Stimulated activated naive B cell treated with anti-CD40 and anti-IgM and Interleukin-4, amounts not matched to agents 10 μg/mL and 1 μg/mL and 100 μg/mL, for 72 hours (primary cell): Measurements from ENCODE around the gene WBP11.
"Not testable (repeated sequence)": the region's sequence is repeated elsewhere in the genome, so short reads cannot be mapped to it uniquely, and the experiment has no call there.

Experiments
- ATAC-seq, 2 donors: fragments of 150-1000 bp; cut with Tn5 transposase; replicated peaks; 2 replicates each; pipeline ENCODE4 v1.10.0; 2021; ENCODE audit warnings: moderate library complexity in 1 of 2
- DNase-seq: peaks from one replicate; pipeline ENCODE4 v3.0.0; 2021
- H3K27ac Mint-ChIP-seq: one replicate; pipeline ENCODE4 v1.8.0; 2022; ENCODE audit warnings: mild to moderate bottlenecking, mixed read lengths
- H3K27me3 Mint-ChIP-seq, 2 donors: one replicate each; pipeline ENCODE4 v1.8.0; 2022; ENCODE audit warnings: mixed read lengths in 2 of 2
- H3K36me3 Mint-ChIP-seq, 2 donors: one replicate each; pipeline ENCODE4 v1.8.0; 2022; ENCODE audit warnings: mixed read lengths in 2 of 2, mild to moderate bottlenecking in 1 of 2
- H3K4me1 Mint-ChIP-seq, 2 donors: one replicate each; pipeline ENCODE4 v1.8.0; 2022; ENCODE audit warnings: mixed read lengths in 2 of 2, mild to moderate bottlenecking in 1 of 2
- H3K4me3 Mint-ChIP-seq, 2 donors: one replicate each; pipeline ENCODE4 v1.8.0; 2022; ENCODE audit warnings: mild to moderate bottlenecking in 2 of 2, mixed read lengths in 2 of 2, moderate library complexity in 1 of 2
- H3K9me3 Mint-ChIP-seq, 2 donors: one replicate each; pipeline ENCODE4 v1.8.0; 2022; ENCODE audit warnings: mixed read lengths in 2 of 2, mild to moderate bottlenecking in 1 of 2

WBP11 gene

GRCh38 chr12:14773685-14774073, 29.6 kb downstream of the WBP11 start:
- Mint-ChIP-seq H3K4me3 (peak overlapping the region; percentile 95 to 97), H3K36me3 (peaks cover 20 to 30% of the 10 kb centered on the region in 2 donors), H3K4me1 (peaks cover 32 to 57% of the 10 kb centered on the region in 2 donors), H3K27me3 (peaks cover 0 to 3% of the 10 kb centered on the region in 2 donors), H3K9me3 (no peaks in the 10 kb centered on the region), H3K27ac (peak overlapping the region; percentile 96)
- no peak for DNase-seq
- peak; percentile 6 for ATAC-seq

GRCh38 chr12:14772946-14773345, 30.3 kb downstream of the WBP11 start:
- H3K4me3 Mint-ChIP-seq: no peak overlapping the region
- H3K36me3 Mint-ChIP-seq: peaks cover 21 to 32% of the 10 kb centered on the region in 2 donors
- no peaks in the 10 kb centered on the region for H3K9me3 Mint-ChIP-seq
- ATAC-seq: no peak
- DNase-seq: no peak
- peaks cover 32 to 59% of the 10 kb centered on the region in 2 donors for H3K4me1 Mint-ChIP-seq
- H3K27ac Mint-ChIP-seq: no peak overlapping the region
- peaks cover 0 to 3% of the 10 kb centered on the region in 2 donors for H3K27me3 Mint-ChIP-seq

GRCh38 chr12:14771651-14772137, 31.6 kb downstream of the WBP11 start:
- Mint-ChIP-seq H3K9me3 (no peaks in the 10 kb centered on the region), H3K36me3 (peaks cover 33 to 44% of the 10 kb centered on the region in 2 donors), H3K27ac (peak overlapping the region; percentile 99), H3K27me3 (peaks cover 0 to 3% of the 10 kb centered on the region in 2 donors), H3K4me1 (peaks cover 38 to 70% of the 10 kb centered on the region in 2 donors), H3K4me3 (peak overlapping the region; percentile 75 to 98)
- ATAC-seq: no peak
- DNase-seq: no peak

- Mint-ChIP-seq H3K27ac (peak overlapping the region; percentile 99), H3K36me3 (peaks cover 41 to 54% of the 10 kb centered on the region in 2 donors), H3K9me3 (peaks cover 2 to 3% of the 10 kb centered on the region in 2 donors), H3K27me3 (peaks cover 0 to 3% of the 10 kb centered on the region in 2 donors), H3K4me3 (peak overlapping the region; percentile 89 to 98), H3K4me1 (peaks cover 35 to 64% of the 10 kb centered on the region in 2 donors)
- ATAC-seq (peak; percentile 35 to 49), DNase-seq (peak; percentile 95)
Observed at GRCh38 chr12:14770496-14771461, 32.5 kb downstream of the WBP11 start.

- ATAC-seq (peak; percentile 61 to 67), DNase-seq (peak; percentile 92)
- Mint-ChIP-seq H3K9me3 (peaks cover 4 to 5% of the 10 kb centered on the region in 2 donors), H3K4me3 (peak overlapping the region; percentile 89 to 98), H3K27me3 (peaks cover 0 to 3% of the 10 kb centered on the region in 2 donors), H3K27ac (peak overlapping the region; percentile 99), H3K4me1 (peaks cover 33 to 56% of the 10 kb centered on the region in 2 donors), H3K36me3 (peaks cover 47 to 61% of the 10 kb centered on the region in 2 donors)
Observed at GRCh38 chr12:14769969-14770495, 33.2 kb downstream of the WBP11 start.

- ATAC-seq: peak; percentile 0 to 1
- Mint-ChIP-seq H3K4me1 (peaks cover 28 to 51% of the 10 kb centered on the region in 2 donors), H3K4me3 (peak overlapping the region; percentile 89 to 98), H3K27ac (peak overlapping the region; percentile 99), H3K9me3 (peaks cover 4 to 5% of the 10 kb centered on the region in 2 donors), H3K36me3 (peaks cover 48 to 65% of the 10 kb centered on the region in 2 donors), H3K27me3 (peaks cover 0 to 3% of the 10 kb centered on the region in 2 donors)
- DNase-seq: no peak
Observed at GRCh38 chr12:14769466-14769968, 33.8 kb downstream of the WBP11 start.

- Mint-ChIP-seq H3K36me3 (peaks cover 45 to 65% of the 10 kb centered on the region in 2 donors), H3K9me3 (peaks cover 4 to 6% of the 10 kb centered on the region in 2 donors), H3K27ac (peak overlapping the region; percentile 99), H3K27me3 (peaks cover 0 to 3% of the 10 kb centered on the region in 2 donors), H3K4me1 (peaks cover 25 to 45% of the 10 kb centered on the region in 2 donors), H3K4me3 (peak overlapping the region; percentile 89 to 98)
- ATAC-seq: no peak
- peak; percentile 18 for DNase-seq
Observed at GRCh38 chr12:14768823-14769405, 34.4 kb downstream of the WBP11 start.

GRCh38 chr12:14767617-14768016, 35.7 kb downstream of the WBP11 start:
- DNase-seq: no peak
- H3K4me3 Mint-ChIP-seq: no peak overlapping the region
- H3K4me1 Mint-ChIP-seq: peaks cover 26 to 41% of the 10 kb centered on the region in 2 donors
- no peak for ATAC-seq
- H3K27me3 Mint-ChIP-seq: peaks cover 0 to 3% of the 10 kb centered on the region in 2 donors
- no peak overlapping the region for H3K27ac Mint-ChIP-seq
- H3K9me3 Mint-ChIP-seq: peaks cover 4 to 7% of the 10 kb centered on the region in 2 donors
- peaks cover 48 to 67% of the 10 kb centered on the region in 2 donors for H3K36me3 Mint-ChIP-seq

GRCh38 chr12:14766649-14767215, 36.5 kb downstream of the WBP11 start:
- no peak for DNase-seq
- Mint-ChIP-seq H3K4me3 (no peak overlapping the region), H3K27me3 (peaks cover 0 to 3% of the 10 kb centered on the region in 2 donors), H3K27ac (no peak overlapping the region), H3K9me3 (peaks cover 8% of the 10 kb centered on the region in 2 donors), H3K36me3 (peaks cover 56 to 76% of the 10 kb centered on the region in 2 donors), H3K4me1 (peaks cover 24 to 35% of the 10 kb centered on the region in 2 donors)
- ATAC-seq: no peak

- H3K4me3 Mint-ChIP-seq, H3K27ac Mint-ChIP-seq, DNase-seq, H3K27me3 Mint-ChIP-seq, ATAC-seq: not testable (repeated sequence)
- peaks cover 64 to 82% of the 10 kb centered on the region in 2 donors for H3K36me3 Mint-ChIP-seq
- peaks cover 23 to 30% of the 10 kb centered on the region in 2 donors for H3K4me1 Mint-ChIP-seq
- peaks cover 9 to 12% of the 10 kb centered on the region in 2 donors for H3K9me3 Mint-ChIP-seq
Observed at GRCh38 chr12:14766020-14766419, 37.3 kb downstream of the WBP11 start.

GRCh38 chr12:14765398-14765797, 37.9 kb downstream of the WBP11 start:
- H3K27ac Mint-ChIP-seq: no peak overlapping the region
- H3K9me3 Mint-ChIP-seq: peaks cover 9 to 12% of the 10 kb centered on the region in 2 donors
- peaks cover 66 to 82% of the 10 kb centered on the region in 2 donors for H3K36me3 Mint-ChIP-seq
- DNase-seq (no peak), ATAC-seq (no peak)
- H3K27me3 Mint-ChIP-seq: no peaks in the 10 kb centered on the region
- H3K4me3 Mint-ChIP-seq: no peak overlapping the region
- H3K4me1 Mint-ChIP-seq: peaks cover 19 to 26% of the 10 kb centered on the region in 2 donors

- peaks cover 10 to 15% of the 10 kb centered on the region in 2 donors for H3K9me3 Mint-ChIP-seq
- not testable (repeated sequence) for ATAC-seq, H3K4me3 Mint-ChIP-seq, DNase-seq, H3K27me3 Mint-ChIP-seq
- peaks cover 11 to 12% of the 10 kb centered on the region in 2 donors for H3K4me1 Mint-ChIP-seq
- H3K36me3 Mint-ChIP-seq: peaks cover 38 to 55% of the 10 kb centered on the region in 2 donors
- peak overlapping the region; percentile 2 for H3K27ac Mint-ChIP-seq
Observed at GRCh38 chr12:14759711-14760280, 43.5 kb downstream of the WBP11 start.
